ENCODE data around the gene ANKS1B.

DNA sequence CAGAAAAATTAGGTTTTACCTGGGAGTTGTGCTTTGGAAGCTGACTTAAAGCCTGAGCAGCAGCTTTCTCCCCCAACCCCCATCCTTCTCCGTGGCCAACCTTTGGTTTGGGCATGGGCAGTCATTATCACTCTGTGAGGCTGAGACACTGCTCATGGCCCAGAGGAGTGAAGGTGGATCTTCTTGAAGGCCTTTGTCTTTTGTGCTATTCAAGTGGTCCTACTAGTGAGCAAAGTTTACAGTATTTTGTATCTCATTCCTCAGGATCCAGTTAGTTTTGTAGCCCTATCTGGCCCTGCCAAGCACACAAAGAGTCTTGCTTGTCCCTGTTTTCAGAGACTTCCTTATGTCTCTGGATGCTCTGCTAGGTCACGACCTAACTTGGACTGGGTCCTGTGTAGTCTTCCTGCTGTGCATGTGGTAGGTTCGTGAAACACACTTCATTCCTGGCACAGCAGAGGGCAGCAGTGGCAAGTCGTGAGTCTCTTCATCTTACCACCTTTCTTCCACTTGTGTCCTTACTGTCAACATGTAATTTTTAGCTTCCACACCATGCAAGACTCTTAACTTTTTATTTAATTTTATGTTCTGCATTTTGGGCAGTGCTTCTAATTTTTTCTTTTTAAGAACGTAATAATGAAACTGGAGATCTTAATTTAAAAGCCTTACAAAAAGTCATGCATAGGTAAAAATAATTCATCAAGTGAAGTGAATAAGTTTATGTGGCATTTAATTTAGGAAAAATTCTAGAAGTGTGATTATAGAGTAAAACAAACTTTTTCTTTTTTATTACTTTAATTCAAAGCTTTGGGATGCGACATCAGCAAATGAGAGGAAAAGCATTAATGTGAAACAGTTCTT, 1285.9 kb downstream of the ANKS1B start:
- TF ChIP-seq POLR2A (IDR thresholded peaks at IDR 0.05): no peak
- TF ChIP-seq, protein P1, sequence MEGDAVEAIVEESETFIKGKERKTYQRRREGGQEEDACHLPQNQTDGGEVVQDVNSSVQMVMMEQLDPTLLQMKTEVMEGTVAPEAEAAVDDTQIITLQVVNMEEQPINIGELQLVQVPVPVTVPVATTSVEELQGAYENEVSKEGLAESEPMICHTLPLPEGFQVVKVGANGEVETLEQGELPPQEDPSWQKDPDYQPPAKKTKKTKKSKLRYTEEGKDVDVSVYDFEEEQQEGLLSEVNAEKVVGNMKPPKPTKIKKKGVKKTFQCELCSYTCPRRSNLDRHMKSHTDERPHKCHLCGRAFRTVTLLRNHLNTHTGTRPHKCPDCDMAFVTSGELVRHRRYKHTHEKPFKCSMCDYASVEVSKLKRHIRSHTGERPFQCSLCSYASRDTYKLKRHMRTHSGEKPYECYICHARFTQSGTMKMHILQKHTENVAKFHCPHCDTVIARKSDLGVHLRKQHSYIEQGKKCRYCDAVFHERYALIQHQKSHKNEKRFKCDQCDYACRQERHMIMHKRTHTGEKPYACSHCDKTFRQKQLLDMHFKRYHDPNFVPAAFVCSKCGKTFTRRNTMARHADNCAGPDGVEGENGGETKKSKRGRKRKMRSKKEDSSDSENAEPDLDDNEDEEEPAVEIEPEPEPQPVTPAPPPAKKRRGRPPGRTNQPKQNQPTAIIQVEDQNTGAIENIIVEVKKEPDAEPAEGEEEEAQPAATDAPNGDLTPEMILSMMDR (IDR thresholded peaks at IDR 0.05): peak in 4 of 6 experiments; percentile 22 to 55 (median 47)

All from Peyer's patch (tissue), 4 donors.